HG03039 (cell line): ENCODE data around the gene FAF2.
A peak's percentile ranks its signal among the peaks of the same experiment; 100 is the strongest.
"Not testable (repeated sequence)": the region's sequence is repeated elsewhere in the genome, so short reads cannot be mapped to it uniquely, and the experiment has no call there.

Experiments used
- ATAC-seq: cut with Tn5 transposase; IDR thresholded peaks from one replicate; pipeline ENCODE4 v1.9.1; 2021; ENCODE audit warnings: mild to moderate bottlenecking, moderate library complexity; ENCODE audit not compliant: unreplicated experiment

The FAF2 gene, protein sequence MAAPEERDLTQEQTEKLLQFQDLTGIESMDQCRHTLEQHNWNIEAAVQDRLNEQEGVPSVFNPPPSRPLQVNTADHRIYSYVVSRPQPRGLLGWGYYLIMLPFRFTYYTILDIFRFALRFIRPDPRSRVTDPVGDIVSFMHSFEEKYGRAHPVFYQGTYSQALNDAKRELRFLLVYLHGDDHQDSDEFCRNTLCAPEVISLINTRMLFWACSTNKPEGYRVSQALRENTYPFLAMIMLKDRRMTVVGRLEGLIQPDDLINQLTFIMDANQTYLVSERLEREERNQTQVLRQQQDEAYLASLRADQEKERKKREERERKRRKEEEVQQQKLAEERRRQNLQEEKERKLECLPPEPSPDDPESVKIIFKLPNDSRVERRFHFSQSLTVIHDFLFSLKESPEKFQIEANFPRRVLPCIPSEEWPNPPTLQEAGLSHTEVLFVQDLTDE

DNA sequence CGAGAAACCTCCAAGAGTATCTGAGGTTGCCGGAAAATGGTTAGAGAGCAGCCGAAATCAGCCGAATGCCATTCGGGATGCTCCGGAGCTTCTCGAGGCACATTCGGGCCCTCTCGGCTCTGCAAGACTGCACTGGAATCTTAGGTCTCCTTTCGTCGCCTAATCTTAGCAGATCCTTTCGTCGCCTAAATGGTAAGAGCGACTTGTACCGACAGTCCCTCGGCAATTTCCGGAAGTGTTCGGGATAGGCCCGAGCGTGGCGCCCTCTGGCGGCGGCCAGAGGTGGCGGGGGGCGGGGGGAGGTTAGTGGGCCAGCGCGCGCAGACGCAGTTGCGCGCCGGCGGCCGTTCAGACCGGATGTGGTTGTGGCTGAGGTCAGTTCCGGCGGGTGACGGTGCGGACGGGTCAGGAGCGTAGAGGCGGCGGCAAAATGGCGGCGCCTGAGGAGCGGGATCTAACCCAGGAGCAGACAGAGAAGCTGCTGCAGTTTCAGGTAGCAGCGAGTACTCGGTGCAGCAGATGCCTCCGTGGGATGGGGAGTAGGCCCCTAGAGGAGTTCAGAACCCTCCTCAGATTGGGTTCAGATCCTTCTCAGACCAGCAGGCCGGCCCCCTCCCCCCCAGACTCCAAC lies at the start of gene FAF2:
TSS of gene FAF2 (plus strand) at position 408 of the 631 bp plus-strand sequence. CDS start at position 431, 23 bp downstream.
- ATAC-seq: peak; percentile 90

DNA sequence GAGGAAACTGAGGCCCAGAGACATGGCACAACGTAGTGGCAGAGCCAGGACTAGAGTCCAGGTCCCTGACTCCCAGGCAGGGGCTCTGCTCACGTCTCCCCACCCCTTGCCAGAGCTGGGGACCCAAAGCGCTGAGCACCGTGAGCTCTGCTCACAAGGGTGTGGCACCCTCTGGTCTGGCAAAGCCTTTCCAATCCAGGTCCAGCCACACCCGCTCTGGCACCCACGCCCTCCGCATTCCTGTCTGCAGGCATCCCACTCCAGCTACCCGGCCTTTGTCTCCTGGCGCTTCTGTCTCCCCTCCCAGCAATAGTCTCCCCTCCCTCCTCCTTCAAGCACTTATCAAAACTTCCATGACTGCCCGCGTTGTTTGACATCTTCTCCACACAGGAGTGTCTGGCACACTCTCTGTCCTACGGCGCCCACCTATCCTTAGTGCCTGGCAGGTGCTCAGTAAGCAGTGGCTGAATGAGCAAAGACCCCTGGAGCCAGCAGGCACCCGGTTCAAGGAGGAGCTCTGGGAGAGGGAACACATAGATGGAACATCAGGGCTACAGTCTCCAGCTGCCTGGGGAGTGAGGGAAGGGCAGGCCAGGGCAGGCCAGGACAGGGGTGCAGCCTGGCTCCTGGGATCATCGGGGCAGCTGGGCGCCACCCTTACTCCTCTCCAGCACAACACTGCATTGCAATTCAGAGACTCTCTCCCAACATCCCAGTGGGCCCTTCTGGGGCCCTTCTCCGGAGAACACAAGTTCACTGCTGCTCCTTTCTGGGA lies 47.6 kb upstream of the FAF2 start:
- ATAC-seq: no peak

DNA sequence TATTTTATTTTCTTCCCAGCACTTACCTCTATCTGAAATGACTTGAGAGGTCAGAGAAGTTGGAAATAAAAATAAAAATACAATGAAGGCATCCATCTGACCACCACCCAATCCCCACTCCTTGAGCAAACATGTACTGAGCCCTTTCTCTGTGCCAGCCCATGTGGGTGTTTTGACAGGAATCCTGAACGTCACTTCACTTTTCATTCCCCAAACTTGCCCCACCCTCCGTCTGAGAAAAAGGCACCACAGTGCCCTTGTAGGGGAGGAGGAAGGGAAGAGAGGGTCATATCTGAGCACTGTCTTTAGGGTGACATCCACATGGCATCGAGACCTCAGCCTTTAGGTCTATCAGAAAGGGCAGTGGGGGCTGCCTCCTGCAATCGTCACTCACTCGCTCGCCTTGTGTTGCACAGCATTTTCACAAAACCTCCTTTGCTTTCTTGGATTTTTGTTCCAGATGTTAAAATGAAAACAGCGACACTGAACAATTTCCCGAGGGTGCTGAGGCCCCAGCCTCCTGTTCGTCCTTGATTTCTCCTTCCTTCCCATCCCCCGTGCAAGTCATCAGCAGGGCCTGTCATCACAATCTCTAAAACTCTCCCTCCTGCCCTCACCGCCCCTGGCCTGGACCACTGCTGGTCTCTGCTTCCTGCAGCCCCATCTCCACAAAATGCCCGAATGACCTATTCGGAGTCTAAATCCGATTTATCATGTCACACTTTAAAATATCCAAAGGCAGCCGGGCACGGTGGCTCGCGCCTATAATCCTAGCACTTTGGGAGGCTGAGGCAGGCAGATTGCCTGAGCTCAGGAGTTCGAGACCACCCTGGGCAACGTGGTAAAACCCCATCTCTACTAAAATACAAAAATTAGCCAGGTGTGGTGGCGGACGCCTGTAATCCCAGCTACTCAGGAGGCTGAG lies 46.6 kb upstream of the FAF2 start:
- ATAC-seq: no peak

DNA sequence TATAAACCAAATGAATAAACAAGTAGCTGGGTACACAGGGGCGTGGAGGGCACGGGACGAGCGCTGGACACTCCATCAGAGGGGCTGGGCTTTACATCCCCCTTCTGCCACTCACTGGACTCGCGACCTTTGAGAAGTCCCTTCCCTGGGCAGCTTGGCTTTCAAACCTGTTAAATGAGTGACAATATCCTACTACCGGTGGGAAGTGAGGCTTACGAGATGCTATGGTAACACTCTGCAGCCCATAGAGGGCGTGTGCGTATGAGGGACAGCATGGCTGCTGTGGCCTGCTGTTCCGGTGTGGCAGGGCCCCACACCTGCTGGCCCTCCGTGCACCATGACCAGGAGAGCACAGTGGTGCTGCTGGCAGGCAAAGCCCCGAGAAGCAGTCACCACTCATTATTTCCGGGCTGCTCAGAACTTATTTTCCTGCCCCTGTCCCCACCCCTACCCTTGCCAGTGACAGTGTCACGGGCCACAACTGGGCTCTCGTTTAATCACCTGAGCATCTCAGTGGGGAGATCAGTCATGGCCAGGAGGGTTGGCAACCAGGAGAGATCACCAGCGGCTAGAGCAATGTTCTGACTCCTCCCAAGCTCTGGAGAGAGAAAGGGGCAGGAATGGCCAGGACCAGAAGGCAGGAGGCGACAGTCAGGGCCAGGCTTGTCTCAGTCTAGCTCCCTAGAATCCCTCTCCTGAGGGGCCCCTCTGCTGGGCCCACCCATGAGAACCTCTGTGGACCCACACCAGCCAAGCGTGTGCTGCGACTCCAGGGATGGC lies 42.3 kb upstream of the FAF2 start:
- no peak for ATAC-seq

DNA sequence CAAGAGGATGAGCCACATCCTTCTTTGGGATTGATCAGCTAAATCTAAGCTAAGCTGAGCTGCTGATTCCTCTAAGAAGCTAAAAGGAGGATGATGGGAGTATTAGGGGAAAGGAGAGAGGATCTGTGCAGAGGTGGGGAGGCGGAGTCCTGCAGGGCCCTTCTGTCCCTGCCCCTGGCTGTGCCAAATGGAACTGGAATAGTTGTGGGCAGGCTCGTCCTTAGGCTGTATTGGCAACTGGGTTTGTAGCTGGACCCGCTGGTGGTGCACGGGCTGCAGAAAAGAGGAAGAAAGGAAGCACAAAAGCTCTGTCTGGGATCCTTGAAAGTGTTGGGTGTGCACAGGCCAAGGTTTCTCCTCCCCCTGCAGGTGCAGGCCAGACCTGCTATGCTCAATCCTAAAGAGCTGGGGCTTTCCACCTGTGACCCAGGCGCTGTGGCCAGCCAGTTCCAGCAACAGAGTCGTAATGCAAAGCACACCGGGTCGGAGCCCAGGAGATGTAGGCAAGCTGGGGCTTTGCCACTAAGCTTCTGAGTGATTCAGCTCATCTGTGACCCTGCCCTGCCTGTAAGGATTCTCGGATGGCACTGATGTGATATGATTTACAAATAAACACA lies 41.6 kb upstream of the FAF2 start:
- ATAC-seq: no peak

DNA sequence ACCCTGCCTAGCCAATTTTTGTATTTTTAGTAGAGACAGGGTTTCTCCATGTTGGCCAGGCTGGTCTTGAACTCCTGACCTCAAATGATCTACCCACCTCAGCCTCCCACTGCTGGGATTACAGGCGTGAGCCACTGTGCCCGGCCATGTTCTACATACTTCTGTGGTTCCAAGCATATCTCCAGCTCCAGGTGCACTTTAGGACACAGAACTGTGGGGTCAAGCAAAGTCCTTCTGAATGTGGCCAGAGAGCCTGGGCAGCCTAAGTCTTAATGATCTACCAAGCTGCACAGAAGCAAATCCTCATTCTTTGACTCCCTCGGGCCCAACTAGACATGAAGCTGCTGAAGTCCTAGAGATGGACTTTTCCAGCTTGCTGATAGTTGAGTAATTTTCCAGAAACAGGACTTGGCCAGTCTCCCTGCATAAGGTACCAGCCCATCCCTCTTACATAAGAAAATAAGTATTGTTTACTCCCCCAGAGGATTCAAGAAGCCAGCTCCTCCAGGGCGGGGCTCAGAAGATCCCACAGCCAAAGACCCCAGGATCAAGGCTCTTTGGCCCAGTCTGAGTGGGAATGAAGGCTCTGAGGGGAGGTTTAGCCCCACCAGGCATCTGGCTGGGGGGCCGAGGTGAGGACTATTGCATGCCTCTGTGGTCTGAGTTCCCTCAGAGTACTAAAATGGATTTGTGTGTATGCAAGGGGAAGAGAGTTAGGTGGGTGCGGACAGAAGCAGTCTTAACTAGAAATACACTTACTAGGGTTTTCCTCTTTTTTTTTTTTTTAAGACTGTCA lies 40.5 kb upstream of the FAF2 start:
- ATAC-seq: no peak

DNA sequence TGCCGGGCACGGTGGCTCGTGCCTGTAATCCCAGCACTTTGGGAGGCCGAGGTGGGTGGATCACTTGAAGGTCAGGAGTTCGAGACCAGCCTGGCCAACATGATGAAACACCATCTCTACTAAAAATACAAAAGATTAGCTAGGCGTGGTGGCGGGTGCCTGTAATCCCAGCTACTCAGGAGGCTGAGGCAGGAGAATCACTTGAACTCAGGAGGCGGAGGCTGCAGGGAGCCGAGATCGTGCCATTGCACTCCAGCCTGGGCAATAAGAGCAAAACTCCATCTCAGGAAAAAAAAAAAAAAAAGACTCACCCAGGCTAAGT lies 40.0 kb upstream of the FAF2 start:
- ATAC-seq: not testable (repeated sequence)

DNA sequence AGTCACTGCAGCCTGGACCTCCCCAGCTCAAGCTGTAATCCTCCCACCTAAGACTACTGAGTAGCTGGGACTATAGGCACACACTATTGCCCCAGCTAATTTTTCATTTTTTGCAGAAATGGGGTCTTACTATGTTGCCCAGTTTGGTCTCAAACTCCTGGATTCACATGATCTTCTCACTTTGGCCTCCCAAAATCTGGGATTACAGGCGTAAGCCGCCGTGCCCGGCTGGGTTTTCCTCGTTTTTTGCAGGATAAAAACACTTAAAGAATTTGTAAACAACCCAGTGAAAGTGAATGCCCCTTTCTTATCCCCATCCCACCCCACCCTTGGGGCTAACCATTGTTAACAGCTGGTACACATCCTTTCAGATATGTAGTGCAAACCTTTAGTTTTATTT lies 39.6 kb upstream of the FAF2 start:
- no peak for ATAC-seq

DNA sequence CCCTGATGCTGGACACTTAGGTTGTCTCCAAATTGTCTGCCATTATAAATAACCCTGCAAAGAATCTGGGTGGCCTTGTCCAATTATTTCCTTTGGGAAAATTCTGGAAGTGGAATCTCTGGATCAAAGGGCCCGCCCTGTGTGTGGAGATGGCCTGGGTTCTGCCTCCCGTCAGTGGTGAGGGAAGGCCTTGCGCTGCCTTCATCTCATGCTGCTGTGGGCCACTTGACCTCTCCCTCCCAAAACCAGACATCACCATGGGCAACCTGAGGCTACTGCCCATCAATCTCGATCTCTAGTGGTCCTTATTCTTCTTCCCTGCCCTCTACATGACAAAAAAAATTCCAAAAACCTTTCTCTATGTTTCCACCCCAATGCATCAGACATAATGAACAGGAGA lies 38.4 kb upstream of the FAF2 start:
- no peak for ATAC-seq

DNA sequence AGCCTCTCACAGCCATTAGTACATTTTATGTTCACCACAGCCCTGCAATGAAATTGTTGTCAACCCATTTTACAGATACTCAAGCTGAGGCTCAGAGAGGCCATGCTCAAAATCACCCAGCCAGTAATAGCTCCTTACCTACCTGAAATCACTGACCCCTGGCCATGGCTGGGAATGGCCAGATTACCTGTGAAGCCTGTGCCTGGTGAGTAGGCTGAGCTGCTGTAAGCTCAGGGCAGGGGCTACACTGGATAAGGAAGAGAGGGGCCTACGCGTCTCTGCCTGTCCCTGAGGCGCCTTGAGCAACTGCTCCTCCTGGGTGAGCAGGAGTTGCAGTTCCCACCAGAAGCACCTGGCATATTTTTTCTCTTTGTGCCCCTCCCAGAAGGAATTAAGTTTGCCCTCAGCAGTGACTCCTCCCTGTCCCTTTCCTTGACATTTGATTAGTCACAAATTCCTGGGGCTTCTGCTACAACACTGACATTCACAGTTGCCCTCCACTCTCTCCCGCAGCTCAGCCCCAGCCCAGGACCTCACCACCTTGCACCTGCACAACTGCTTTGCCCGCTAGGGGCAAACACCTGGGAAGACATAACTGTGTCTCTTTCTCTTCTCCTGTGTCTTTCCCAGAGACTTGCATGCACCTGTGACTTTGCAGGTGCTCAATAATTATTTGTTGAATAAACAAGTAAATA lies 37.6 kb upstream of the FAF2 start:
- no peak for ATAC-seq

DNA sequence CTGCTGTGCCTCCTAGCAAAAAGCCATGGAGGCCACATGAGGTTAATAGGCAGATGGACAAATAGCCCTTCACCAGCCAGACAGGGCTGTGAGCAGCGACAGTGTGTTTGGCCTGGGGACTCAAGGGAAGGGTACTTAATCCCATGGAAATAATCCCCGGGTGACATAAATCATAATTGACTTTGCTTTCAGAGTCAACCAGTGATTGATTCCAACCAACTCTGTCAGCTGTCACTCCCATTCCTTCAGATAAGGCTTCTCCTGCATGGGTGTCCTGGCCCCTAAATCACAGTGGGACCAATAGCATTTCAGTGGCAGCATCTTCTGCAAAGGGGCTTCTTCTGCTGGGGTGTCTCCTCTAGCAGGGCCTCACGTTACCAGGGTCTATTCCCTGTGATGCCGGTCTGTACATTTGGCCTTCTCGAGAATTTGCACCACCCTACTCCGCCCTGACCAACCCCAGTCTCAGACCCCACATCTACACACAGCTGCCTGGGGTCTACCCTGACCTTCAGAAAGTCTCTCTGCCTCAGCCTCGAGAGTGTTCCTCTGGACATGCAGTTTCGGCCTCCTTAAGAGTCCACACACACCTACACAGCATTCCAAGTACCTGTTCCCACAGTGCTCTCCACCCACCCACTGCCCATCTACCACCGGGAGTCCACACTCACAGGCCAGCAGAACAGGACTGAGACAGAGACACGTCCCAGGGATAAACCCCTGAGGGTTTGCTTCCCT lies 35.5 kb upstream of the FAF2 start:
- ATAC-seq: no peak

DNA sequence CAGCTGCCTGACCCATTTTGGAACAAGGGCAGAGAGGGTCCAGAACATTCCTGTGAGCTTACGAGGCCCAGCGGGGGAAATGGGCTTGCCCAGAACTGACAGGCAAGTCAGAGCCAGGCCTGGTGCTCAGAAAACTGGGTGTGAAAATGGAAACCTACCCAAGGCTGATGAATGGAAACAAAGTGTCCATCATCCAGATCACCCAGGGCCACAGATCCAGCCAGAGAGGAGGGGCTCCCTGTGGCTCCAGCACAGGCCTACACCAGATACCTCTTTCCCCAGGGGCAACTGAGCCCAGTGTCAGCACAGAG lies 35.0 kb upstream of the FAF2 start:
- no peak for ATAC-seq

DNA sequence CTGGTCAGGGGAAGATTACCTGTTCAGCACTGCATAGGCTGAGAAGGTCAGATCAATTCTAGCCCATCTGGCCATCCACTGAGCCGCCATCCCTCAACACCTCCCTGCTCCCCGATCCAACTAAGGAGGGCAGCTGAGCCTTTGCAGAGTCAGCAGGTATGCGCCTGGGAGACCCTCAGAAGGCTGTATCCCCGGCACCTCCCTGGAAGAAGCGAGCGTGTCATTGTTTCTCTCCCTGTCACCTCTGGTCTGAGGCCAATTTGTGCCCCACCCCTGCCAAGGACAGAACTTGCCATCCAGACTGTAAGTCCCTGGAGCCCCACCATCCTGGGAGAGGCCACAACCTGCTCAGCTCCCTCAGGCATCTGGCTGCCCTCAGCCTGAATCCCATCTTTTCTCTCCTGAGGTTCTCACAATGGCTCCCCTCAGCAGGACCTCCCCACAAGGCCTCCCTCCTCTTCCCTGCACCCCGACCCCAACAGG lies 34.4 kb upstream of the FAF2 start:
- no peak for ATAC-seq

DNA sequence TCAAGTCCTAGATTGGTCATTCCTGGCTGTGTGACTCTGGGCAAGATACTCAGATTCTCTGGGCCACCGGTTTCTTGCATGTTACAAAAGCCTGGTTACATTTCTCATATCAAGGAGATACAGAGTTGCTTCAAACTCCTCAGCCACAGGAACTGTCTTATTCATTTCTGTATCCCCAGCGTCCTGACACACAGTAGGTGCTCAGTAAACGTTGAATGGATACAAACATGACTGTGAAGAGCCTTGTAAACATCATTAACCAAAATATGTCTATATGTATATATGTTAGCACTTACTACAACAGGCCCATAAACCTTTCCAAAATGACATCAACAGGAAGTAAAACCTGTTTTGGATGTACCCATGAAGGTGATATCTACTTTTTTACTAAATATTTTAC lies 33.5 kb upstream of the FAF2 start:
- no peak for ATAC-seq

DNA sequence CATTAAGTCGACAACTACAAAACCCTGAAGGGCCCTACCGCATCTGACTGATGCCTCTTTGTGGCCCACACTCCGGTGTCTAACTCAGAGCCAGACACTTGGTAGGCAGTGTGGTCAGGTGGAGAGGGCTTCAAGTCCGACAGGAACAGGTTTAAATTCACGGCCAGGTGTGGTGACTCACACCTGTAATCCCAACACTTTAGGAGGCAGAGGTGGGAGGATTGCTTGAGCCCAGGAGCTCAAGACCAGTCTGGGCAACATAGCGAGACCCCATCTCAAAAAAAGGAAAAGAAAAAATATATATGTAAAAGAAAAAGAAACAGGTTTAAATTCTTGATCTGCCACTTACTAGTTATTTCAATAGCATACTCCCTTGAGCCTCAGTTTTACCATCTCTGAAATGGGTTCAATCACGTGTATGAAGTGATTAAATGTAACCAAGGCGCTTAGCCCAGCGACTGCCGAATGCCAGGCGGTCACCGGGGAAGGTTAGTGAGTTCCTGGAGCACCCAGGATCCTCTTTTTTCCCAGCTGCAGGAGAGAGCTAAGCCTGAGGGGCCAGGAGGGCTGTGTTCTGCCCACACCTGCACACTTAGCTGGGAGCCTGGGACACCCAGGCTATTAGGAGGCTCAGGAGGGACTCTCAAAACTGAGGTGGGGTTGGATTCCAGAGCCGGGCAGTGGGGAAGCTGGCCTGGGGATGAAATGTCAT lies 32.8 kb upstream of the FAF2 start:
- no peak for ATAC-seq

DNA sequence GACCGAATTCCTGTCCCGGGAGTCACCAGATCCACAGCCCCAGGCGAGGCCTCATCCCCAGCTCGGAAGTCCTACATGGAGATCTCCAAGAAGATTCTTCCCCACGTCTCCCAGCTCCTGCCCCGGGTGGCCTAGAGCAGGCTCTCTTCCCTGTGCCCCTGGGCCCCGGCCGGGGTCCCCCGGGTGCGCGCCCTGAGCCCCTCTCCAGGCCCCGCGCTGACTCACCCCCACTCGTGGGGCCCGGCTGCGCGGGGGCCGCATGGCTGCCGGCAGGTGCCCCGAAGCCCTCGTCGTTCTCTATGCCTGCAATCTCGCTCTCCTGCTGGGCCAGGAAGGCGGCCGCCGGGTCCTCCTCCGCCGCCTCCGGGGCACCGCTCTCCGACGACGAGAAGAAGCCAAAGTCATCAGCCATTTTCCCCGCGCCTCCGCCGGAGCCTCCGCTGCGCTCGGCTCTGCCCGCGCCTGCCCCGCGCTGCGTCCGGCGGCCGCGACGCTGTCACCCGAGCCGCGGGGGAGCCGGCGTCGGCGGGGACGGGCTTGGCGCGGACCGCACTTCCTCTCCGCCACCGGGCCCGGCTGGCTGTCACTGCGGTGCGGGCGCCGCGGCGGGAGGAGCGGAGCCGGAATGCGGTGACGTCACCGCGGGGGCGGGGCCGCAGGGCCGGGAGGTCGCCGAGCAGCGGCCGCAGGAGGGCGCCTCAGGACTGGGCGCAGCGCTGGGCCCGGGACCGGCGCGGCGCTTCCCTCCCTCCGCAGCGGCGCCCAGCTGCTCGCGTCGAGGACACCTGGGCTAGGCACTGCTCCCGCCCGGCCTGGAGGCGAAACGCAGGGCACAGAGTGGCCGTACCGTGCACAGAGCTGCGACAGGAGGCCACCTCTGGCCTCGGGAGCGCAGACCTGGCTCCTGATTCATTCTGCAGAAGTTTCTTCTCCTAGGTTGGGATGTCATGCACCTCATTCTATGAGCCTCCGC lies 31.9 kb upstream of the FAF2 start, which contains the start of gene CLTB:
TSS of gene CLTB (minus strand) at position 588 of the 973 bp plus-strand sequence. CDS start at position 412, 176 bp downstream.
- ATAC-seq: peak; percentile 89
